Measurements from ENCODE around the gene FSD1. TPM values are rescaled to one million over a fixed set of nuclear protein-coding genes. Genes with fewer than 3 reads are reported as not detected.

The FSD1 gene
- total RNA-seq, 2 experiments from 2014 or later: 19.8 to 23.2 TPM

GRCh38 chr19:4264812-4265211, 39.6 kb upstream of the FSD1 start:
- Histone ChIP-seq H3K4me1 (ENCODE audit: insufficient read depth, low read length, poor library complexity, severe bottlenecking) (no peaks in the 10 kb centered on the region), H3K9me3 (ENCODE audit: low read length) (no peaks in the 10 kb centered on the region), H3K4me2 (ENCODE audit: low read length) (no peak overlapping the region), H2AFZ (ENCODE audit: low read length) (no peak overlapping the region), H4K20me1 (ENCODE audit: insufficient read depth, low read length) (no peaks in the 10 kb centered on the region), H3K27ac (ENCODE audit: low read depth, low read length, poor library complexity, severe bottlenecking) (no peak overlapping the region), H3K4me3 (ENCODE audit: low read depth, low read length, poor library complexity, severe bottlenecking) (no peak overlapping the region), H3K36me3 (ENCODE audit: insufficient read depth, low read length) (peaks cover 78% of the 10 kb centered on the region), H3K79me2 (ENCODE audit: insufficient read depth, low read depth, low read length) (no peaks in the 10 kb centered on the region), H3K9me2 (ENCODE audit: insufficient read depth, low read length) (no peaks in the 10 kb centered on the region)
- ChIA-PET CTCF (ENCODE audit: unreplicated experiment) (no interaction called here), POLR2A (no interaction called here)
- intact Hi-C loops (cut with micrococcal nuclease; ENCODE audit: unreplicated experiment): no loop called here
- TF ChIP-seq CTCF (conservative IDR thresholded peaks at IDR 0.05; ENCODE audit: low read length) (no peak), EZH2phosphoT487 (IDR thresholded peaks at IDR 0.05; ENCODE audit: borderline replicate concordance, low read depth, low read length) (no peak)
- BruUV-seq (replicated peaks): no TSS peak
- no peak for DNase-seq (ENCODE audit: low spot score)

GRCh38 chr19:4266253-4267000, 38.0 kb upstream of the FSD1 start:
- peaks cover 75% of the 10 kb centered on the region for H3K36me3 ChIP-seq (ENCODE audit: insufficient read depth, low read length)
- H3K9me2 ChIP-seq (ENCODE audit: insufficient read depth, low read length): no peaks in the 10 kb centered on the region
- no peaks in the 10 kb centered on the region for H4K20me1 ChIP-seq (ENCODE audit: insufficient read depth, low read length)
- H2AFZ ChIP-seq (ENCODE audit: low read length): no peak overlapping the region
- H3K4me3 ChIP-seq (ENCODE audit: low read depth, low read length, poor library complexity, severe bottlenecking): no peak overlapping the region
- H3K27ac ChIP-seq (ENCODE audit: low read depth, low read length, poor library complexity, severe bottlenecking): no peak overlapping the region
- no peaks in the 10 kb centered on the region for H3K4me1 ChIP-seq (ENCODE audit: insufficient read depth, low read length, poor library complexity, severe bottlenecking)
- CTCF ChIA-PET (ENCODE audit: unreplicated experiment): interaction anchor here (1.2 kb wide), 1 partner anchor 86 kb away, joined by 8 read pairs; no protein-coding TSS in a partner anchor
- no peaks in the 10 kb centered on the region for H3K9me3 ChIP-seq (ENCODE audit: low read length)
- BruUV-seq (replicated peaks): no TSS peak
- POLR2A ChIA-PET: interaction anchor here (0.7 to 1.5 kb wide), 4 partner anchors 19 to 260 kb away, joined by 3 to 4 read pairs (median 3); partner anchors contain the start of genes MPND and YJU2
- no peak overlapping the region for H3K4me2 ChIP-seq (ENCODE audit: low read length)
- DNase-seq (ENCODE audit: low spot score): no peak
- H3K79me2 ChIP-seq (ENCODE audit: insufficient read depth, low read depth, low read length): no peaks in the 10 kb centered on the region
- TF ChIP-seq CTCF (conservative IDR thresholded peaks at IDR 0.05; ENCODE audit: low read length) (no peak), EZH2phosphoT487 (IDR thresholded peaks at IDR 0.05; ENCODE audit: borderline replicate concordance, low read depth, low read length) (no peak)
- intact Hi-C loops (cut with micrococcal nuclease; ENCODE audit: unreplicated experiment): no loop called here

Data from OCI-LY7 (cell line).